ENCODE results near the gene SUV39H1. TPM values are rescaled to one million over a fixed set of nuclear protein-coding genes. Genes with fewer than 3 reads are reported as not detected.
A peak's percentile ranks its signal among the peaks of the same experiment; 100 is the strongest.

Gene SUV39H1
- total RNA-seq, 2 donors from 2014 or later = 3.6 to 3.8 TPM

- DNase-seq (no peak), ATAC-seq (no peak)
- intact Hi-C loops (cut with DNase I) = no loop called here
Observed at GRCh38 chrX:48709522-48710112, 13.1 kb downstream of the SUV39H1 start.

- intact Hi-C loops (cut with DNase I) = no loop called here
- no peak for DNase-seq
- peak; percentile 64 to 76 for ATAC-seq
Observed at GRCh38 chrX:48711162-48711928, 14.8 kb downstream of the SUV39H1 start.

DNA sequence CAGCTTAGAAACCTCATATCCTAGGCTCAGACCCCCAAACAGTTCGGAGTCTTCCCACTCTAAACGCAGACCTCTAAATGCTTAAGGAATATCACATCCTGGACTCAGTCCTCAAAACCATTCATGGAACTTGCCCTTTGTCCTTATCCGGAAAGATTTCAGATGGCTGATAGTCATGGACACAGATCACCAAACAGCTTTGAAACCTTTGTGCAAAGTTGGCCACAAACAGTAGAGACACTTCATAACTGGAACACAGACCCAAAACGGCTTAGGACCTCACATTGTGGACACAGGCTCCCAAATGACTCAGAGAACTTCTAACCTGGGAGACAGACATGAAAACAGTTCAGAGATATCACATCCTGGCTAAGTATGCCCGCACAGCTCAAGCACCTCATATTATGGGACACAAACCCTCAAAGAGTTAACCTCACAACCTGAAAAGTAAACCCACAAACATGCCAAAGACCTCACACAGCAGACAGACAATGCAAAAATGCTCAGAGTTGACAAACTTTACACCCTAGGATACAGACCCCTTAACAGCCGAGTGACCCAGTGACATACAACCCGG, 15.5 kb downstream of the SUV39H1 start:
- DNase-seq = no peak
- intact Hi-C loops (cut with DNase I) = no loop called here
- ATAC-seq = peak; percentile 15 to 24

GRCh38 chrX:48713847-48714246, 17.3 kb downstream of the SUV39H1 start:
- ATAC-seq (no peak), DNase-seq (no peak)
- intact Hi-C loops (cut with DNase I) = no loop called here

- intact Hi-C loops (cut with DNase I) = no loop called here
- DNase-seq (no peak), ATAC-seq (no peak)
Observed at GRCh38 chrX:48714573-48714972, 18.0 kb downstream of the SUV39H1 start.

DNA sequence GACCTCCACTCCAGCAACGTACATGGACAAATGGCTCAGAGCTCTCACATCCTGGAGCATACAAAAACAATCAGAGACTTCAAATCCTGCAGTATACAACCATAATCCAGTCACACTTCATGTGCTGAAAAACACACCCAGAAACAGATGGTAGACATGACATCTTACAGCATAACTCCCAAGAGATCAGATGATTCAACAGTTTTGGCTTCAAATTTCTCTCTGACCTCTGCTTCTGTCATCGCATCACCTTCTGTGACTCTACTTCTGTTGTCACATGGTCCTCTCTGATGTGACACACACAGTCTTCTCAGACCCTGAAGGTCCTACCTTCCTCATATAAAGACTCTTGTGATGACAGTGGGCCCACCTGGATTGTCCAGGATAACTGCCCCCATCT, 18.5 kb downstream of the SUV39H1 start:
- peak in 1 of 2 donors; percentile 41 for ATAC-seq
- DNase-seq = no peak
- intact Hi-C loops (cut with DNase I) = no loop called here

DNA sequence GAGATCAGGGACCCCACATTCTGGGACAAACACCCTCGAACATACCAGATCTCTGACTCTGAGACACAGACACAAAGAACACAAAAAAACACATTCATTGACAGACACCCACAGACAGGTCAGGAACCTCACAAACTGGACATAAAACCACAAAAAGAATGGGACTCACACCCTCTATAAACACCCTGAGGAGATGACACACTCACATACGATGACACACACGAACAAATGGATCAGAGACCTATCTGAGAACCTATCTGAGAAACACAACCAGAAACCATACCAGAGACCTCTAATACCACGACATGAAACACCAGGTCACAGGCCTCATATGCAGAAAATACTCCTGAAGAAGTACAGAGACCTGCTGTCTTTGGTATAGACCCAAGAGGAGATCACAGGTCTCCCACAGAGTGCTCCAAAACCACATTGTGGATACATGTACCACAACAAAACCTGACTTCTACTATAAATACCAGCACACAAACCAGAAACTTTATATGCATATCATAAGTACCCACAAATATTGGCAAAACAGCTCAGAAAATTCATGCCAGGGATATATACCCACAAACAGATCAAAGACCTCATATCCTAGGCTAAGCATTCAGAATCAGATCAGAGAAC, 19.5 kb downstream of the SUV39H1 start:
- intact Hi-C loops (cut with DNase I) = no loop called here
- no peak for DNase-seq
- ATAC-seq = no peak

DNA sequence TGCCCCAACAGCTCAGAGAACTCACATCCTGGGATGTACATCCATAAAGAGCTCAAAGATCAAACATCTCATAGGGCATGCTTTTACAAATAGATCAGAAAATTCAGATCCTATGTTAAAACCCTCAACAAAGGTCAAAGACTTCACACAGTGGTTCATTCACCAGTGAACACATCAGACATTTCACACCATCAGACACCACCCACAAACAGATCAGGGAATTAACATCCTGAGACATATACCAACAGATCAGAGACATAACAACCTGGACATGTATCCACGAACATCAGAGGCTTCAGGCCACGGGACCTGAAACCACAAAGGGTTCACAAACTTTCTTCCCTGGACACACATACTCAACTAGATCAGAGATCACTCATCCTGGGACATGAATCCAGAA, 23.4 kb downstream of the SUV39H1 start:
- intact Hi-C loops (cut with DNase I) = no loop called here

GRCh38 chrX:48720577-48721250, 24.2 kb downstream of the SUV39H1 start:
- DNase-seq (no peak), ATAC-seq (no peak)

More for the DNA sequence above, 23.4 kb downstream of the SUV39H1 start:
- no peak for DNase-seq
- no peak for ATAC-seq

DNA sequence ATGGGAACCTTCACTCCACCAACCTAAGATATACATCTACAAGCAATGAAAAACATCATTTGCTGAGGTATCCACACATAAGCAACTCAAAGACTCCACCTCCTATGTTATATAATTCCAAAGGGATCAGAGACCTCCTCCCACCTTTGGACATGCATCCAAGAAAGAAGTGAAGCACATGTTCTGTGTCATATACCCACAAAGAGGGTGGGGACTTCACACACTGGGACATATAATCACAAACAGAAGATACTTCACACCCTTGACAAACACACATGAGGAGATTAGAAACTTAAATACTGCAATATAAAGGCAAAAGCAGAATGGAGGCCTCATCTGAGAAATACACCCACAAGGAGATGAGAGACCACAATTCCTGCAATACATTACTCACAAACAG, 25.4 kb downstream of the SUV39H1 start:
- ATAC-seq (no peak), DNase-seq (no peak)
- intact Hi-C loops (cut with DNase I) = no loop called here

More at GRCh38 chrX:48720577-48721250, 24.2 kb downstream of the SUV39H1 start:
- intact Hi-C loops (cut with DNase I) = no loop called here

- no peak for ATAC-seq
- intact Hi-C loops (cut with DNase I) = no loop called here
- no peak for DNase-seq
Observed at GRCh38 chrX:48726596-48726995, 30.1 kb downstream of the SUV39H1 start.

GRCh38 chrX:48728653-48729052, 32.1 kb downstream of the SUV39H1 start:
- intact Hi-C loops (cut with DNase I) = no loop called here
- DNase-seq (no peak), ATAC-seq (no peak)

GRCh38 chrX:48736303-48736702, 39.8 kb downstream of the SUV39H1 start:
- no peak for ATAC-seq
- intact Hi-C loops (cut with DNase I) = no loop called here
- DNase-seq = no peak

DNA sequence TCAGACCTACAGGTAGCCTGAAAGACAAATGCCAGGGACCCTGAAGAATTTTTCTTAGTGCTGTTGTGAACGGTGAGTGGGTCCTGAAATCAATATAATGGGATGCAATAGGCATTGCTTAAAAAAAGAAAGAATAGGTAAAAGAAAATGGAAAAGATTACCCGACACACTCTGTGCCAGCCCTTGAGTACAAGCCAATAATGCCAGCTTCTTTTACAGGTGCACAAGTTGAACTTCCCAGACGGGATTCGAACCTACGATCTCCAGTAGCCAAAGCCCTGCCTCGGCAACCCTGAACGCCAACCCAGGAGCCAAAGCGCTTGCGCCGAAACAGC, 40.3 kb downstream of the SUV39H1 start:
- intact Hi-C loops (cut with DNase I) = no loop called here
- ATAC-seq (no peak), DNase-seq (no peak)

DNA sequence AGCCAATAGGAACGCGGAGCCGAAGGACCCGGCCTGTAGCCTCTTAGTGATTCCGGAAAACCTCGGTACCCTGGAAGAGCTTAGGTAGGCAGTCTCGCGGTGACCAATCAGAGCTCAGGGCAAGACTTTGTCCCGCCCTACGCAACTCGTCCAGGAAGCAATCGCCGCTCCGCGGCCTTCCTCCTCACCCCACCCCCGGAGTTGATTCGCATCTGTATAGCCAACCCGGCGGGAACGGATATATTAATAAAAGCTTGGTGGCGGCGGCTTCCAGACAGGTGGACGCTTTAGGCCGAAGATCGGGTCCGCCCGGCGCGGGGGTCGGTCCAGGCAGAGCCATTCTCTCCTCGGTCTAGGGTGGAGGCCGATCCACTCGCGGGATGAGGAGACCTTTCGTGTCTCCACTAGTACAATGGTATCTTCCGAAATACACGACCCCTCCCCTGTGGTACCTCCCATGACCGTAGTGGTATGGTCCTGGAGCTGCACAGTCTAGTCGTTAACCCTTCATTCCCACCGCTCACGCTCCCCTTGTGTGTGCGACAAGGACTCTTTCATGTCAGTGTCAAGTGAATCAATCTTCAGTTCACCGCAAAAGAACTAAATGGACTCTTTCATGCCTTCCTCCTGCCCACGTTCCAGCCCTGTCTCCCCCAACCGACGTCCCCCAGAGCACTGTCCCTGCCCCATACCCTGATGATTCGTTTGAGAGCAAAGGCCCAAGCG, 40.8 kb downstream of the SUV39H1 start:
- intact Hi-C loops (cut with DNase I) = no loop called here
- peak; percentile 92 for DNase-seq

GRCh38 chrX:48737940-48738339, 41.4 kb downstream of the SUV39H1 start:
- intact Hi-C loops (cut with DNase I) = no loop called here
- ATAC-seq (no peak), DNase-seq (no peak)

More for the DNA sequence above, 40.8 kb downstream of the SUV39H1 start:
- ATAC-seq = peak; percentile 99 to 100

DNA sequence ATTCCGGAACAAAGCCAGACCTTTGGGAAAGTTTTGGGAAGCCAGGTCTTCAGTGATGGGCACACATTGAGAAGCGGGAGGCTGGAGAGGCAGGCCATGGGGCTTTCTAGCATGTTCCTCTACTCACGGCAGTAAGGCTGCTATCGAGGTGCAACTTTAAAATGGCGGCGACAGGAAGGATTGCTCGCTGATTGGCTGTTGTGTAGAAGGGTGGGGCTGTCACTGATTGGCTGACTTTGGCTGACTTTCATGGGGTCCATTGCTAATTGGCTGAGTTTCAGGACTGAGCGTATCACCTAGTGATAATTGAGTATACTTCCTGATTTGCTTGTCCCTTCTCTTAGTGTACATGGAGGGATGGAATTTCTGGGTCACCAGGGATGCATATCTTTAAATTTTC, 45.3 kb downstream of the SUV39H1 start:
- ATAC-seq = no peak
- intact Hi-C loops (cut with DNase I) = no loop called here
- no peak for DNase-seq

- no peak for DNase-seq
- no peak for ATAC-seq
- intact Hi-C loops (cut with DNase I) = no loop called here
Observed at GRCh38 chrX:48745222-48745621, 48.7 kb downstream of the SUV39H1 start.

DNA sequence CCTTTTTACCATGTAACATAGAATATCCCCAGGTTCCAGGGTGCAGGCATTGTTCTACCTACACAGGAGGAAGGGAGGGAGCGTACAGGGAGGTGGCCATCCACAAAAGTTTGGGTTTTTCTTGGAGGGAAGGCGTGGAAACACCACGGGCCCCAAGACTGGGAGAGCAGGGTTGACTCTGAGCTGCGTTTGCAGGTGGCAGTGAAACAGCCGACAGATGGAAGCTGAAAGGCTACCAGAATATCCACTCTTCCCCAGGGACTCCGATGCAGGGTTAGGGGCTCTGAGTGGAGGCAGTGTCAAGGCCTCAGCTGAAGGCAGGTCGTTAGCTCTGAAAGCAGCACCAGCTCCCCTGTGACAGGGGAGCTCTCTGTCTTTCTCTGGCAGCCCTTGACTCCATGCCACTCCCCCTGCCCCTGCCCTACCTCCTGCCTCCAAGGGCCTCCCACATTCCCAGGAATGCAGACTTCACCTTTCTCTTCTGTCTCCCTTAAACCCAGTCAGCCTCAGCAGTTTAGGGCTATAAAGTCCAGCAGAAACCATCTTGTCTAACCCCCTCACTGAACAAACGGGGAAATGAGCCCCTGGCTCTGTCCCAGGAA, 51.0 kb downstream of the SUV39H1 start:
- intact Hi-C loops (cut with DNase I) = no loop called here
- no peak for DNase-seq
- ATAC-seq = no peak
